ENCODE data around the gene SEC61B. TPM values are rescaled to one million over a fixed set of nuclear protein-coding genes. Genes with fewer than 3 reads are reported as not detected.

Gene SEC61B
- total RNA-seq, 1 donor from 2014 or later, result 83.7 TPM

GRCh38 chr9:99180662-99181061 lies 41.4 kb upstream of the SEC61B start:
- Histone ChIP-seq H3K36me3 (no peaks in the 10 kb centered on the region), H3K4me3 (no peak overlapping the region)

DNA sequence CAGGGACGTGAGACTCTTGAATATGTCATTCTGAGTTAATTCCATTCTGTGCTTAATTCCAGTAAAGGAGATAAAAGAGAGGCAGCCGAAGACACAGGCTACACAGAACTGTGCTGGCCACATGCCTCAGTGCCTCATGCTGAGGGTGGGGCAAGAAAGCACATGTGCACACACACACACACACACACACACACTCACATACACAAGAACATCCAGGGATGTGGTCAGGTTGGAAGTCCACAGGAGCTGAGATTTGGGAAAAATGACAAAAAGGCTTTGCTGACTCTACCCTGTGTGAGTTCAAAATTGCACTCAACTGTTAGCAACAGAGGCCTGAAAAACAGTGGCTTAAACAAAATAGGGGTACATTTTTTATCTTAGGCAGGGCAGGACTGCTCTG lies 40.9 kb upstream of the SEC61B start:
- Histone ChIP-seq H3K27ac (no peak overlapping the region), H3K4me1 (peaks cover 10% of the 10 kb centered on the region), H3K36me3 (no peaks in the 10 kb centered on the region), H3K79me2 (ENCODE audit: low read depth) (no peaks in the 10 kb centered on the region), H4K20me1 (ENCODE audit: low read depth) (no peaks in the 10 kb centered on the region), H3K9me3 (ENCODE audit: low read depth) (no peaks in the 10 kb centered on the region), H3K4me3 (no peak overlapping the region), H3F3A (ENCODE audit: low read depth) (no peaks in the 10 kb centered on the region), H3K9ac (no peak overlapping the region), H2AFZ (replicated peaks) (no peak overlapping the region), H3K27me3 (no peaks in the 10 kb centered on the region), H3K4me2 (no peak overlapping the region)
- no peak for TF ChIP-seq EZH2 (IDR thresholded peaks at IDR 0.05)
- TF ChIP-seq, protein P1, sequence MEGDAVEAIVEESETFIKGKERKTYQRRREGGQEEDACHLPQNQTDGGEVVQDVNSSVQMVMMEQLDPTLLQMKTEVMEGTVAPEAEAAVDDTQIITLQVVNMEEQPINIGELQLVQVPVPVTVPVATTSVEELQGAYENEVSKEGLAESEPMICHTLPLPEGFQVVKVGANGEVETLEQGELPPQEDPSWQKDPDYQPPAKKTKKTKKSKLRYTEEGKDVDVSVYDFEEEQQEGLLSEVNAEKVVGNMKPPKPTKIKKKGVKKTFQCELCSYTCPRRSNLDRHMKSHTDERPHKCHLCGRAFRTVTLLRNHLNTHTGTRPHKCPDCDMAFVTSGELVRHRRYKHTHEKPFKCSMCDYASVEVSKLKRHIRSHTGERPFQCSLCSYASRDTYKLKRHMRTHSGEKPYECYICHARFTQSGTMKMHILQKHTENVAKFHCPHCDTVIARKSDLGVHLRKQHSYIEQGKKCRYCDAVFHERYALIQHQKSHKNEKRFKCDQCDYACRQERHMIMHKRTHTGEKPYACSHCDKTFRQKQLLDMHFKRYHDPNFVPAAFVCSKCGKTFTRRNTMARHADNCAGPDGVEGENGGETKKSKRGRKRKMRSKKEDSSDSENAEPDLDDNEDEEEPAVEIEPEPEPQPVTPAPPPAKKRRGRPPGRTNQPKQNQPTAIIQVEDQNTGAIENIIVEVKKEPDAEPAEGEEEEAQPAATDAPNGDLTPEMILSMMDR (IDR thresholded peaks at IDR 0.05), result no peak
- no peak for TF ChIP-seq EZH2phosphoT487 (IDR thresholded peaks at IDR 0.05)
- Mint-ChIP-seq H3K27me3 (ENCODE audit: insufficient read depth, low read depth) (peaks cover 5% of the 10 kb centered on the region), H3K4me3 (no peak overlapping the region), H3K9me3 (no peaks in the 10 kb centered on the region), H3K27ac (peak overlapping the region; percentile 50), H3K36me3 (no peaks in the 10 kb centered on the region), H3K4me1 (peaks cover 17% of the 10 kb centered on the region)
- DNase-seq (ENCODE audit: low spot score), result no peak

More at GRCh38 chr9:99180662-99181061, 41.4 kb upstream of the SEC61B start:
- peaks cover 5% of the 10 kb centered on the region for H3K27me3 Mint-ChIP-seq (ENCODE audit: insufficient read depth, low read depth)
- H3K9me3 ChIP-seq (ENCODE audit: low read depth), result no peaks in the 10 kb centered on the region
- H3K9me3 Mint-ChIP-seq, result no peaks in the 10 kb centered on the region
- peaks cover 18% of the 10 kb centered on the region for H3K4me1 Mint-ChIP-seq
- H2AFZ ChIP-seq (replicated peaks), result no peak overlapping the region
- DNase-seq (ENCODE audit: low spot score), result no peak
- H3K27ac Mint-ChIP-seq, result no peak overlapping the region
- H3K36me3 Mint-ChIP-seq, result no peaks in the 10 kb centered on the region
- no peaks in the 10 kb centered on the region for H4K20me1 ChIP-seq (ENCODE audit: low read depth)
- H3K9ac ChIP-seq, result no peak overlapping the region
- no peak overlapping the region for H3K4me3 Mint-ChIP-seq
- no peak overlapping the region for H3K27ac ChIP-seq
- no peaks in the 10 kb centered on the region for H3K27me3 ChIP-seq
- peaks cover 11% of the 10 kb centered on the region for H3K4me1 ChIP-seq
- TF ChIP-seq EZH2phosphoT487 (IDR thresholded peaks at IDR 0.05), result no peak
- TF ChIP-seq, protein P1 (IDR thresholded peaks at IDR 0.05), result no peak
- no peak overlapping the region for H3K4me2 ChIP-seq
- H3K79me2 ChIP-seq (ENCODE audit: low read depth), result no peaks in the 10 kb centered on the region
- H3F3A ChIP-seq (ENCODE audit: low read depth), result no peaks in the 10 kb centered on the region

DNA sequence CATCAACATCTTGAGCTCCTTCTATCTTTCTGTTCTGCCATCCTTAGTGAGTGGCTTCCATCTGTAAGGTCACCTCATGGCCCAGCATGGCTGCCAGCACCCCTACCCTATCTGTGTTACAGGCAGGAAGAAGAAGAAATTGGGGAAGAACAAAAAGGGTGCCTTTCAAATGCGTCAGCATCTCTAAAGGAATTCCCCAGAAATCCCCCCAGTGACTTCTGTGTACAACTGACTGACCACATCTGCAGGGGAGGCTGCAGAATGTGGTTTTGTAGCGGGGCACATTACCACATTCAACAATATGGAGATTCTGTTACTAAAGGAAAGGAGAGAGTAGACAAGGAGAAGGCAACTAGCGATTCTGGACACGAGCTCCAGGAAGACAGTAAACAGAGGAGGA lies 40.5 kb upstream of the SEC61B start:
- H3K4me3 ChIP-seq, result no peak overlapping the region
- H3K4me3 Mint-ChIP-seq, result no peak overlapping the region
- TF ChIP-seq EZH2phosphoT487 (IDR thresholded peaks at IDR 0.05), result no peak
- TF ChIP-seq EZH2 (IDR thresholded peaks at IDR 0.05), result no peak
- TF ChIP-seq, protein P1 (IDR thresholded peaks at IDR 0.05), result no peak
- no peaks in the 10 kb centered on the region for H3K9me3 ChIP-seq (ENCODE audit: low read depth)
- no peaks in the 10 kb centered on the region for H4K20me1 ChIP-seq (ENCODE audit: low read depth)
- H3K9me3 Mint-ChIP-seq, result no peaks in the 10 kb centered on the region
- H2AFZ ChIP-seq (replicated peaks), result no peak overlapping the region
- peaks cover 13% of the 10 kb centered on the region for H3K4me1 Mint-ChIP-seq
- H3K4me2 ChIP-seq, result no peak overlapping the region
- no peaks in the 10 kb centered on the region for H3K36me3 ChIP-seq
- peaks cover 6% of the 10 kb centered on the region for H3K4me1 ChIP-seq
- H3K36me3 Mint-ChIP-seq, result no peaks in the 10 kb centered on the region
- no peak overlapping the region for H3K27ac ChIP-seq
- H3K27me3 ChIP-seq, result no peaks in the 10 kb centered on the region
- H3K27ac Mint-ChIP-seq, result no peak overlapping the region
- H3K79me2 ChIP-seq (ENCODE audit: low read depth), result no peaks in the 10 kb centered on the region
- DNase-seq (ENCODE audit: low spot score), result no peak
- peaks cover 5% of the 10 kb centered on the region for H3K27me3 Mint-ChIP-seq (ENCODE audit: insufficient read depth, low read depth)
- H3F3A ChIP-seq (ENCODE audit: low read depth), result no peaks in the 10 kb centered on the region
- no peak overlapping the region for H3K9ac ChIP-seq

Measured in neural progenitor cell (in vitro differentiated cells).